SK-N-MC (cell line): ENCODE measurements around the gene NPEPL1.
"Not testable (repeated sequence)": the region's sequence is repeated elsewhere in the genome, so short reads cannot be mapped to it uniquely, and the experiment has no call there.

Experiments used
- DNase-seq: peaks from one replicate; pipeline ENCODE4 v3.0.0-alpha.2; 2011; ENCODE audit warnings: low read depth, low spot score
- H3K27ac ChIP-seq: fragments of 200-600 bp; sonication (generic); 2 replicates; pipeline ENCODE4 v1.5.1; 2016; ENCODE audit warnings: mixed run types
- H3K36me3 ChIP-seq: fragments of 200-600 bp; sonication (generic); 2 replicates; pipeline ENCODE4 v1.6.1; 2017; ENCODE audit warnings: antibody characterized with exemption, low read length, mixed read lengths; ENCODE audit not compliant: insufficient read depth
- H3K4me3 ChIP-seq: fragments of 200-600 bp; sonication (generic); 2 replicates; pipeline ENCODE4 v1.5.1; 2016
- H3K9ac ChIP-seq: fragments of 200-600 bp; sonication (generic); 2 replicates; pipeline ENCODE4 v1.8.0; 2017; ENCODE audit warnings: mixed run types, mixed read lengths; ENCODE audit not compliant: insufficient read length
- H3K9me3 ChIP-seq: fragments of 200-600 bp; sonication (generic); 2 replicates; pipeline ENCODE4 v1.6.1; 2017; ENCODE audit warnings: low read depth, mild to moderate bottlenecking, antibody characterized with exemption, low read length, moderate library complexity, mixed read lengths
- EZH2 ChIP-seq: fragments of 200-600 bp; sonication (generic); IDR thresholded peaks from one replicate; pipeline ENCODE4 v1.6.1; 2017; ENCODE audit warnings: antibody characterized with exemption
- FOXP2 ChIP-seq: optimal IDR thresholded peaks from 2 replicates; pipeline ENCODE3; 2011; ENCODE audit warnings: mild to moderate bottlenecking, moderate library complexity; ENCODE audit not compliant: insufficient read depth; ENCODE audit errors: extremely low read length, control extremely low read depth
- POLR2AphosphoS5 ChIP-seq: IDR thresholded peaks from 2 replicates; pipeline ENCODE4 v1.6.1; 2012; ENCODE audit warnings: mild to moderate bottlenecking, low read depth, low read length, borderline replicate concordance

NPEPL1 gene

GRCh38 chr20:58719971-58720371 lies 27.4 kb downstream of the NPEPL1 start:
- no peaks in the 10 kb centered on the region for H3K36me3 ChIP-seq
- no peaks in the 10 kb centered on the region for H3K9me3 ChIP-seq
- TF ChIP-seq POLR2AphosphoS5 (no peak), FOXP2 (no peak), EZH2 (no peak)
- H3K9ac ChIP-seq = no peak overlapping the region
- DNase-seq = no peak
- no peak overlapping the region for H3K27ac ChIP-seq
- H3K4me3 ChIP-seq = no peak overlapping the region

- Histone ChIP-seq H3K9me3 (no peaks in the 10 kb centered on the region), H3K36me3 (no peaks in the 10 kb centered on the region), H3K9ac (no peak overlapping the region), H3K4me3 (no peak overlapping the region), H3K27ac (no peak overlapping the region)
- no peak for TF ChIP-seq POLR2AphosphoS5
- TF ChIP-seq EZH2 = no peak
- TF ChIP-seq FOXP2 = no peak
- no peak for DNase-seq
These were observed 28.3 kb downstream of the NPEPL1 start for GRCh38 chr20:58720890-58721289.

GRCh38 chr20:58721951-58722778 lies 29.6 kb downstream of the NPEPL1 start:
- Histone ChIP-seq H3K4me3 (no peak overlapping the region), H3K36me3 (no peaks in the 10 kb centered on the region), H3K27ac (no peak overlapping the region), H3K9me3 (no peaks in the 10 kb centered on the region), H3K9ac (no peak overlapping the region)
- no peak for TF ChIP-seq POLR2AphosphoS5
- no peak for TF ChIP-seq FOXP2
- no peak for TF ChIP-seq EZH2
- DNase-seq = no peak

GRCh38 chr20:58722877-58723627 lies 30.5 kb downstream of the NPEPL1 start:
- no peak for DNase-seq
- H3K9me3 ChIP-seq = no peaks in the 10 kb centered on the region

GRCh38 chr20:58723628-58723984 lies 31.0 kb downstream of the NPEPL1 start:
- H3K9me3 ChIP-seq = no peaks in the 10 kb centered on the region
- no peak for DNase-seq
- H3K27ac ChIP-seq = no peak overlapping the region
- H3K36me3 ChIP-seq = no peaks in the 10 kb centered on the region
- no peak overlapping the region for H3K4me3 ChIP-seq
- no peak for TF ChIP-seq POLR2AphosphoS5
- H3K9ac ChIP-seq = no peak overlapping the region

More at GRCh38 chr20:58722877-58723627, 30.5 kb downstream of the NPEPL1 start:
- no peaks in the 10 kb centered on the region for H3K36me3 ChIP-seq
- H3K4me3 ChIP-seq = no peak overlapping the region
- no peak overlapping the region for H3K27ac ChIP-seq
- H3K9ac ChIP-seq = no peak overlapping the region
- no peak for TF ChIP-seq POLR2AphosphoS5
- no peak for TF ChIP-seq EZH2
- TF ChIP-seq FOXP2 = no peak

GRCh38 chr20:58726156-58726555 lies 33.6 kb downstream of the NPEPL1 start:
- not testable (repeated sequence) for H3K9me3 ChIP-seq, H3K36me3 ChIP-seq, H3K27ac ChIP-seq, DNase-seq, H3K4me3 ChIP-seq, H3K9ac ChIP-seq

GRCh38 chr20:58731192-58731591 lies 38.6 kb downstream of the NPEPL1 start:
- no peak overlapping the region for H3K27ac ChIP-seq
- TF ChIP-seq FOXP2 = no peak
- no peak for TF ChIP-seq POLR2AphosphoS5
- TF ChIP-seq EZH2 = no peak

GRCh38 chr20:58737198-58737597 lies 44.6 kb downstream of the NPEPL1 start:
- H3K27ac ChIP-seq = no peak overlapping the region

More at GRCh38 chr20:58731192-58731591, 38.6 kb downstream of the NPEPL1 start:
- no peak overlapping the region for H3K4me3 ChIP-seq
- H3K36me3 ChIP-seq = no peaks in the 10 kb centered on the region
- no peak for DNase-seq
- no peak overlapping the region for H3K9ac ChIP-seq
- no peaks in the 10 kb centered on the region for H3K9me3 ChIP-seq

More at GRCh38 chr20:58737198-58737597, 44.6 kb downstream of the NPEPL1 start:
- TF ChIP-seq FOXP2 (no peak), POLR2AphosphoS5 (no peak), EZH2 (no peak)
- H3K9me3 ChIP-seq = no peaks in the 10 kb centered on the region
- no peaks in the 10 kb centered on the region for H3K36me3 ChIP-seq
- no peak overlapping the region for H3K4me3 ChIP-seq
- no peak for DNase-seq
- no peak overlapping the region for H3K9ac ChIP-seq
